Prostate gland (tissue), 2 donors: ENCODE data around the gene CNTNAP2.

ENCODE experiments used
- CTCF ChIP-seq, 4 experiments: fragments of 200-600 bp in 2 of 4; fragments of 450-650 bp in 2 of 4; sonication (generic) in 2 of 4; IDR thresholded peaks; 1 replicate in 3 of 4; 2 replicates in 1 of 4; pipeline ENCODE4 v1.5.1; 2016 to 2019; ENCODE audit warnings: antibody characterized with exemption in 4 of 4, mild to moderate bottlenecking in 2 of 4, moderate library complexity in 2 of 4
- POLR2AphosphoS5 ChIP-seq: sonication (generic); formaldehyde crosslinking; IDR thresholded peaks from one replicate; pipeline ENCODE4 v1.6.1; 2017; ENCODE audit warnings: antibody characterized with exemption

GRCh38 chr7:146129997-146130396 is 13.4 kb downstream of the CNTNAP2 start:
- no peak for TF ChIP-seq CTCF (IDR thresholded peaks at IDR 0.05)
- no peak for TF ChIP-seq POLR2AphosphoS5
